B cell (primary cell): ENCODE results near the gene SSR2. TPM values are rescaled to one million over a fixed set of nuclear protein-coding genes. Genes with fewer than 3 reads are reported as not detected.

Experiments used
- ATAC-seq: fragments of 200-7000 bp; cut with Tn5 transposase; one replicate; pipeline ENCODE4 v1.10.0; 2021; ENCODE audit warnings: low read depth, mild to moderate bottlenecking, moderate number of reproducible peaks, moderate library complexity
- CTCF ChIA-PET: fragments of 350-600 bp; sonication (Branson Sonifier 250); formaldehyde crosslinking; loops from one replicate; lab custom pipeline; 2021; ENCODE audit warnings: antibody characterized with exemption, inconsistent platforms; lab: Charles Lee
- POLR2A ChIA-PET: fragments of 350-600 bp; sonication (Branson Sonifier 250); formaldehyde crosslinking; loops from one replicate; lab custom pipeline; 2021; ENCODE audit warnings: antibody characterized with exemption; lab: Charles Lee
- DNase-seq: peaks from one replicate; pipeline ENCODE4 v3.0.0; 2013
- H2AFZ ChIP-seq: 2 replicates; pipeline ENCODE4 v1.6.1; 2012; ENCODE audit warnings: mild to moderate bottlenecking, low read depth, low read length; ENCODE audit not compliant: insufficient read depth, poor library complexity, severe bottlenecking
- H3K27ac ChIP-seq, 2 donors: 1 replicate in 1 of 2; 2 replicates in 1 of 2; pipeline ENCODE4 v1.5.1; 2012 to 2013; ENCODE audit warnings: low read length in 2 of 2, mild to moderate bottlenecking in 2 of 2, moderate library complexity in 1 of 2
- H3K27me3 ChIP-seq, 4 experiments: fragments of 200-600 bp in 1 of 4; sonication (generic) in 1 of 4; replicated peaks in 1 of 4; 1 replicate in 2 of 4; 2 replicates in 2 of 4; pipeline versions ENCODE4 v1.6.1 to v1.7.0; 2013 to 2016; ENCODE audit warnings: low read length in 3 of 4, mild to moderate bottlenecking in 2 of 4, mixed read lengths in 1 of 4, moderate library complexity in 1 of 4; ENCODE audit not compliant: insufficient read depth in 4 of 4, control insufficient read depth in 3 of 4; ENCODE audit errors: control extremely low read depth in 1 of 4
- H3K36me3 ChIP-seq, 2 experiments: replicated peaks in 1 of 2; 1 replicate in 1 of 2; 2 replicates in 1 of 2; pipeline versions ENCODE4 v1.6.1 to v1.7.1; 2013; ENCODE audit warnings: low read length in 1 of 2; ENCODE audit not compliant: insufficient read depth in 2 of 2, control insufficient read depth in 1 of 2; ENCODE audit errors: control extremely low read depth in 1 of 2, extremely low read depth in 1 of 2
- H3K4me1 ChIP-seq, 2 donors: fragments of 200-600 bp in 1 of 2; sonication (generic) in 1 of 2; 1 replicate in 1 of 2; 2 replicates in 1 of 2; pipeline versions ENCODE4 v1.5.1 to v1.6.1; 2013 to 2017; ENCODE audit warnings: low read length in 2 of 2; ENCODE audit not compliant: control insufficient read depth in 2 of 2, insufficient read depth in 2 of 2
- H3K4me2 ChIP-seq: replicated peaks from 2 replicates; pipeline ENCODE3; 2012; ENCODE audit warnings: mild to moderate bottlenecking, low read depth, low read length; ENCODE audit not compliant: poor library complexity, severe bottlenecking
- H3K4me3 ChIP-seq, 5 experiments: fragments of 200-600 bp in 1 of 5; sonication (generic) in 1 of 5; 1 replicate in 3 of 5; 2 replicates in 2 of 5; pipeline versions ENCODE4 v1.5.1 to v1.7.0; 2011 to 2016; ENCODE audit warnings: low read length in 4 of 5, mild to moderate bottlenecking in 4 of 5, low read depth in 2 of 5, control low read depth in 1 of 5, moderate library complexity in 1 of 5; ENCODE audit not compliant: insufficient read depth in 1 of 5; ENCODE audit errors: control extremely low read depth in 1 of 5, extremely low read depth in 1 of 5
- H3K79me2 ChIP-seq: fragments of 200-600 bp; sonication (generic); one replicate; pipeline ENCODE4 v1.6.0; 2016; ENCODE audit warnings: low read length; ENCODE audit not compliant: control insufficient read depth, insufficient read depth
- H3K9ac ChIP-seq: fragments of 200-600 bp; sonication (generic); 2 replicates; pipeline ENCODE4 v1.6.1; 2017; ENCODE audit warnings: mild to moderate bottlenecking, low read length, moderate library complexity
- H3K9me3 ChIP-seq, 3 donors: one replicate each; pipeline versions ENCODE4 v1.6.1 to v1.7.1; 2013; ENCODE audit warnings: low read length in 2 of 3; ENCODE audit not compliant: control insufficient read depth in 2 of 3, insufficient read depth in 1 of 3; ENCODE audit errors: control extremely low read depth in 1 of 3
- H4K20me1 ChIP-seq: 2 replicates; pipeline ENCODE4 v1.6.0; 2012; ENCODE audit warnings: mild to moderate bottlenecking, low read length; ENCODE audit not compliant: insufficient read depth, control insufficient read depth, poor library complexity, severe bottlenecking
- H3K27ac Mint-ChIP-seq: one replicate; pipeline ENCODE4 v1.8.0; 2021; ENCODE audit warnings: mixed read lengths
- H3K27me3 Mint-ChIP-seq: one replicate; pipeline ENCODE4 v1.8.0; 2021; ENCODE audit warnings: mixed read lengths
- H3K4me1 Mint-ChIP-seq: one replicate; pipeline ENCODE4 v1.8.0; 2021; ENCODE audit warnings: mixed read lengths
- H3K4me3 Mint-ChIP-seq: one replicate; pipeline ENCODE4 v1.8.0; 2021; ENCODE audit warnings: mixed read lengths
- H3K9me3 Mint-ChIP-seq: one replicate; pipeline ENCODE4 v1.8.0; 2022; ENCODE audit warnings: mixed read lengths; ENCODE audit not compliant: insufficient read depth
- CTCF ChIP-seq: fragments of 200-600 bp; IDR thresholded peaks from one replicate; pipeline ENCODE4 v1.8.0; 2022; ENCODE audit warnings: antibody characterized with exemption, mild to moderate bottlenecking
- EZH2 ChIP-seq: IDR thresholded peaks from 2 replicates; pipeline ENCODE4 v1.6.1; 2012; ENCODE audit warnings: borderline replicate concordance, low read depth, mild to moderate bottlenecking, moderate library complexity, low read length; ENCODE audit not compliant: insufficient read depth, poor library complexity, severe bottlenecking
- WGBS: methylation state at CpG from one replicate; pipeline ENCODE4 v1.1.5; 2013; ENCODE audit warnings: missing lambda C conversion rate; ENCODE audit not compliant: insufficient coverage; 5-methylcytosine and 5-hydroxymethylcytosine counted together
- intact Hi-C: fragments of 100-400 bp; cut with micrococcal nuclease; formaldehyde crosslinking; loops from one replicate; pipeline ENCODE4 v1.10.0; 2022
- polyA plus RNA-seq: library from polyadenylated mRNA; depleted of rRNA; stranded (reverse); fragments of >200 nt; gene quantifications from 2 replicates; pipeline ENCODE4 v1.2.3, GENCODE V29; 2012
- total RNA-seq, 2 donors: library from RNA; stranded (reverse); fragments of 120-200 nt in 1 of 2; gene quantifications; 1 replicate in 1 of 2; 2 replicates in 1 of 2; pipeline versions ENCODE4 v1.2.3 to v1.2.4, GENCODE V29; 2013 to 2022

The SSR2 gene
- total and polyA plus RNA-seq, 2 donors (not counting 1 experiment from before 2014, with no cell fraction given): 160 to 359 TPM

- H3K27ac ChIP-seq: peak overlapping the region; percentile 41 to 79
- no peaks in the 10 kb centered on the region for H3K9me3 Mint-ChIP-seq
- intact Hi-C loops: loop anchor here (1.0 kb wide), 1 partner anchor 9 kb away; no protein-coding TSS in a partner anchor
- H4K20me1 ChIP-seq: peaks cover 98% of the 10 kb centered on the region
- no peaks in the 10 kb centered on the region for H3K27me3 ChIP-seq
- H3K9ac ChIP-seq: peak overlapping the region; percentile 38
- no peaks in the 10 kb centered on the region for H3K9me3 ChIP-seq
- H3K27me3 Mint-ChIP-seq: no peaks in the 10 kb centered on the region
- peak overlapping the region; percentile 91 for H3K27ac Mint-ChIP-seq
- H3K4me1 Mint-ChIP-seq: peaks cover 95% of the 10 kb centered on the region
- 4% methylated on average over 11 of the region's 11 CpGs for WGBS
- peak overlapping the region; percentile 73 for H3K4me2 ChIP-seq
- ATAC-seq: peak; percentile 95
- H3K79me2 ChIP-seq: peaks cover 100% of the 10 kb centered on the region
- peak; percentile 79 for DNase-seq
- peaks cover 87 to 99% of the 10 kb centered on the region in 2 donors for H3K4me1 ChIP-seq
- TF ChIP-seq CTCF (no peak), EZH2 (no peak)
- peak overlapping the region; percentile 79 for H3K4me3 Mint-ChIP-seq
- H3K4me3 ChIP-seq: peak overlapping the region in 4 of 5 experiments; percentile 6 to 34 (median 22)
- peak overlapping the region; percentile 24 for H2AFZ ChIP-seq
- H3K36me3 ChIP-seq: peaks cover 10 to 71% of the 10 kb centered on the region in 2 experiments
- ChIA-PET POLR2A (interaction anchor here (1.0 to 2.7 kb wide), 6 partner anchors 8 to 25 kb away, joined by 4 to 9 read pairs (median 6); partner anchors contain the start of gene ARHGEF2), CTCF (interaction anchor here (1.2 to 3.7 kb wide), 5 partner anchors 10 to 31 kb away, joined by 3 to 22 read pairs (median 13); partner anchors contain the start of gene RXFP4)
These were observed 50.1 kb downstream of the SSR2 start for GRCh38 chr1:155970531-155971167.

- H3K4me3 ChIP-seq: no peak overlapping the region
- peaks cover 74 to 96% of the 10 kb centered on the region in 2 donors for H3K4me1 ChIP-seq
- peaks cover 96% of the 10 kb centered on the region for H4K20me1 ChIP-seq
- CTCF ChIA-PET: interaction anchor here (0.6 to 5.4 kb wide), 6 partner anchors 8 to 208 kb away, joined by 3 to 39 read pairs (median 11); partner anchors contain the start of genes ARHGEF2 and RXFP4
- H3K27me3 ChIP-seq: no peaks in the 10 kb centered on the region
- ATAC-seq: no peak
- POLR2A ChIA-PET: interaction anchor here (1.2 to 2.7 kb wide), 2 partner anchors 14 to 22 kb away, joined by 4 to 7 read pairs; no protein-coding TSS in a partner anchor
- Mint-ChIP-seq H3K4me3 (peak overlapping the region; percentile 79), H3K27ac (peak overlapping the region; percentile 91), H3K9me3 (no peaks in the 10 kb centered on the region), H3K27me3 (no peaks in the 10 kb centered on the region), H3K4me1 (peaks cover 88% of the 10 kb centered on the region)
- H3K9me3 ChIP-seq: no peaks in the 10 kb centered on the region
- DNase-seq: no peak
- peak overlapping the region; percentile 26 to 79 for H3K27ac ChIP-seq
- H3K79me2 ChIP-seq: peaks cover 100% of the 10 kb centered on the region
- intact Hi-C loops: no loop called here
- TF ChIP-seq EZH2 (no peak), CTCF (no peak)
- 98% methylated on average over 3 of the region's 9 CpGs for WGBS
- no peak overlapping the region for H2AFZ ChIP-seq
- H3K36me3 ChIP-seq: peaks cover 12 to 77% of the 10 kb centered on the region in 2 experiments
- H3K9ac ChIP-seq: no peak overlapping the region
- peak overlapping the region; percentile 73 for H3K4me2 ChIP-seq
These were observed 51.4 kb downstream of the SSR2 start for GRCh38 chr1:155969377-155969791.
